H1 (cell line): Measurements from ENCODE around the gene ITFG2. TPM values are rescaled to one million over a fixed set of nuclear protein-coding genes. Genes with fewer than 3 reads are reported as not detected.
A peak's percentile ranks its signal among the peaks of the same experiment; 100 is the strongest.

ENCODE experiments used
- CTCF ChIA-PET: fragments of 300-600 bp; sonication (Branson Sonifier 250); formaldehyde crosslinking; loops from one replicate; lab custom pipeline; 2021; ENCODE audit not compliant: partially characterized antibody; lab: Charles Lee
- POLR2A ChIA-PET: fragments of 300-600 bp; sonication (Branson Sonifier 250); formaldehyde crosslinking; loops from one replicate; lab custom pipeline; 2021; ENCODE audit warnings: inconsistent platforms; ENCODE audit not compliant: partially characterized antibody; lab: Charles Lee
- DNase-seq, 2 experiments: peaks; one replicate each; pipeline versions ENCODE4 v3.0.0 to v3.0.0-alpha.2; 2010 to 2022; ENCODE audit warnings: low spot score in 2 of 2, low read depth in 1 of 2, mixed read lengths in 1 of 2
- FAIRE-seq: peaks from 2 replicates; lab custom pipeline; 2011; peaks lifted over from hg19 to GRCh38; lab: Jason Lieb, UNC
- H2AFZ ChIP-seq: 2 replicates; pipeline ENCODE4 v1.8.1; 2012; ENCODE audit warnings: low read length, inconsistent platforms
- H2AK5ac ChIP-seq: 2 replicates; pipeline ENCODE4 v1.6.1; 2013; ENCODE audit warnings: low read depth, low read length
- H2BK120ac ChIP-seq: replicated peaks from 2 replicates; pipeline ENCODE3; 2013; ENCODE audit warnings: low read depth, low read length, inconsistent platforms
- H2BK12ac ChIP-seq: 2 replicates; pipeline ENCODE4 v1.6.1; 2013; ENCODE audit warnings: low read depth, low read length
- H2BK15ac ChIP-seq: 2 replicates; pipeline ENCODE4 v1.6.1; 2013; ENCODE audit warnings: low read length
- H2BK20ac ChIP-seq: 2 replicates; pipeline ENCODE4 v1.6.1; 2013; ENCODE audit warnings: low read length
- H2BK5ac ChIP-seq: 2 replicates; pipeline ENCODE4 v1.6.1; 2013; ENCODE audit warnings: low read depth, low read length
- H3K14ac ChIP-seq: 2 replicates; pipeline ENCODE4 v1.6.1; 2013; ENCODE audit warnings: inconsistent platforms; ENCODE audit not compliant: insufficient read length
- H3K18ac ChIP-seq: 2 replicates; pipeline ENCODE4 v1.6.1; 2013; ENCODE audit warnings: low read length; ENCODE audit errors: extremely low read depth
- H3K23ac ChIP-seq: 2 replicates; pipeline ENCODE4 v1.6.1; 2013; ENCODE audit warnings: inconsistent platforms; ENCODE audit not compliant: insufficient read length
- H3K23me2 ChIP-seq: 2 replicates; pipeline ENCODE4 v1.6.1; 2013; ENCODE audit warnings: low read depth, low read length
- H3K27ac ChIP-seq: 2 replicates; pipeline ENCODE4 v1.6.1; 2011; ENCODE audit warnings: low read depth, low read length, inconsistent platforms
- H3K27me3 ChIP-seq, 4 experiments: replicated peaks in 1 of 4; 1 replicate in 1 of 4; 2 replicates in 3 of 4; pipeline versions ENCODE4 v1.6.1 to v1.8.1; 2011 to 2013; ENCODE audit warnings: low read length in 3 of 4, mild to moderate bottlenecking in 3 of 4, inconsistent platforms in 2 of 4, mixed read lengths in 2 of 4, moderate library complexity in 1 of 4; ENCODE audit not compliant: control insufficient read depth in 3 of 4, insufficient read depth in 3 of 4; ENCODE audit errors: extremely low read depth in 1 of 4
- H3K36me3 ChIP-seq, 4 experiments: 2 replicates each; pipeline versions ENCODE4 v1.6.1 to v1.8.1; 2011 to 2013; ENCODE audit warnings: mild to moderate bottlenecking in 4 of 4, low read length in 3 of 4, moderate library complexity in 2 of 4, control low read depth in 1 of 4, inconsistent platforms in 1 of 4; ENCODE audit not compliant: insufficient read depth in 4 of 4, control insufficient read depth in 2 of 4
- H3K4ac ChIP-seq: replicated peaks from 2 replicates; pipeline ENCODE3; 2013; ENCODE audit warnings: low read length, low read depth, mixed read lengths, inconsistent platforms; ENCODE audit not compliant: insufficient read length
- H3K4me1 ChIP-seq, 4 experiments: replicated peaks in 1 of 4; 1 replicate in 1 of 4; 2 replicates in 3 of 4; pipeline versions ENCODE4 v1.6.1 to v1.8.1; 2011 to 2013; ENCODE audit warnings: low read length in 3 of 4, inconsistent platforms in 2 of 4, mixed read lengths in 1 of 4; ENCODE audit not compliant: insufficient read depth in 4 of 4, control insufficient read depth in 3 of 4
- H3K4me2 ChIP-seq, 2 experiments: 2 replicates each; pipeline versions ENCODE4 v1.6.1 to v1.8.1; 2011 to 2013; ENCODE audit warnings: low read depth in 2 of 2, low read length in 2 of 2, control low read depth in 1 of 2, inconsistent platforms in 1 of 2, mild to moderate bottlenecking in 1 of 2; ENCODE audit not compliant: insufficient read depth in 1 of 2
- H3K4me3 ChIP-seq, 4 experiments: fragments of 200-600, 300-600 bp in 1 of 4; sonication (generic), shearing (Covaris generic), sonication (Bioruptor Twin) in 1 of 4; 2 replicates each; pipeline versions ENCODE4 v1.5.1 to v1.8.1; 2011 to 2016; ENCODE audit warnings: low read length in 4 of 4, low read depth in 3 of 4, control low read depth in 2 of 4, inconsistent platforms in 2 of 4, mild to moderate bottlenecking in 2 of 4, mixed read lengths in 1 of 4, moderate library complexity in 1 of 4; ENCODE audit not compliant: insufficient read depth in 2 of 4; ENCODE audit errors: extremely low read depth in 1 of 4
- H3K56ac ChIP-seq: replicated peaks from 2 replicates; pipeline ENCODE3; 2013; ENCODE audit warnings: low read depth, mild to moderate bottlenecking, mixed read lengths, low read length, inconsistent platforms; ENCODE audit not compliant: insufficient read length
- H3K79me1 ChIP-seq: 2 replicates; pipeline ENCODE4 v1.6.1; 2013; ENCODE audit warnings: low read depth, low read length, control low read depth
- H3K79me2 ChIP-seq, 2 experiments: 2 replicates each; pipeline versions ENCODE4 v1.6.1 to v1.8.1; 2012 to 2013; ENCODE audit warnings: low read length in 2 of 2, mild to moderate bottlenecking in 2 of 2, inconsistent platforms in 1 of 2; ENCODE audit not compliant: insufficient read depth in 2 of 2, control insufficient read depth in 1 of 2
- H3K9ac ChIP-seq, 4 experiments: replicated peaks in 1 of 4; 1 replicate in 1 of 4; 2 replicates in 3 of 4; pipeline versions ENCODE4 v1.6.1 to v1.8.1; 2011 to 2013; ENCODE audit warnings: low read depth in 3 of 4, low read length in 3 of 4, control low read depth in 2 of 4, mild to moderate bottlenecking in 2 of 4, moderate library complexity in 2 of 4, inconsistent platforms in 1 of 4; ENCODE audit errors: extremely low read depth in 1 of 4
- H3K9me3 ChIP-seq, 2 experiments: 2 replicates each; pipeline versions ENCODE4 v1.6.1 to v1.8.1; 2012 to 2013; ENCODE audit warnings: mild to moderate bottlenecking in 2 of 2, moderate library complexity in 2 of 2, control low read depth in 1 of 2, inconsistent platforms in 1 of 2, low read depth in 1 of 2, low read length in 1 of 2, mixed read lengths in 1 of 2; ENCODE audit not compliant: insufficient read depth in 2 of 2
- H4K20me1 ChIP-seq, 2 experiments: replicated peaks in 1 of 2; 2 replicates each; pipeline versions ENCODE3 to v1.8.1; 2011 to 2013; ENCODE audit warnings: inconsistent platforms in 2 of 2, low read length in 2 of 2, mild to moderate bottlenecking in 1 of 2; ENCODE audit not compliant: insufficient read depth in 2 of 2, control insufficient read depth in 1 of 2
- H4K5ac ChIP-seq: 2 replicates; pipeline ENCODE4 v1.6.1; 2013; ENCODE audit warnings: low read length, low read depth, mixed read lengths, inconsistent platforms; ENCODE audit not compliant: insufficient read length
- H4K8ac ChIP-seq: 2 replicates; pipeline ENCODE4 v1.8.0; 2013; ENCODE audit warnings: mild to moderate bottlenecking, moderate library complexity, low read length, inconsistent platforms; ENCODE audit not compliant: insufficient read depth; ENCODE audit errors: extremely low read depth
- H4K91ac ChIP-seq: replicated peaks from 2 replicates; pipeline ENCODE3; 2013; ENCODE audit warnings: low read length, mixed read lengths, inconsistent platforms; ENCODE audit not compliant: insufficient read length
- POLR2AphosphoS5 ChIP-seq: IDR thresholded peaks from 2 replicates; pipeline ENCODE4 v1.6.1; 2011; ENCODE audit warnings: low read depth, low read length
- WGBS, 2 experiments: shearing (Covaris generic) in 1 of 2; methylation state at CpG; one replicate each; pipeline versions ENCODE4 v1.1.6 to v1.1.7; 2013 to 2015; ENCODE audit warnings: low lambda C conversion rate in 2 of 2, mixed read lengths in 2 of 2, inconsistent platforms in 1 of 2, low coverage in 1 of 2, missing lambda C conversion rate in 1 of 2; ENCODE audit not compliant: insufficient replicate concordance in 2 of 2, insufficient coverage in 1 of 2, insufficient read length in 1 of 2; ENCODE audit errors: extremely low coverage in 1 of 2, missing lambda C conversion rate in 1 of 2; 5-methylcytosine and 5-hydroxymethylcytosine counted together
- polyA plus RNA-seq, 7 experiments: library from polyadenylated mRNA; depleted of rRNA in 3 of 7; stranded (reverse) in 5 of 7; unstranded in 2 of 7; fragments of >200 nt in 5 of 7; fragments of 200-250 nt in 2 of 7; gene quantifications; 1 replicate in 5 of 7; 2 replicates in 1 of 7; 4 replicates in 1 of 7; pipeline versions ENCODE4 v1.2.1 to v1.2.3, GENCODE V29; 2011 to 2013; ENCODE audit warnings: missing spikeins in 2 of 7, mixed read lengths in 2 of 7
- total RNA-seq: library from RNA; stranded (reverse); fragmentation: NEBNext Ultra II Directional; extraction: Animal tissue kit (Norgen Biotek cat#: 25700); gene quantifications from 2 replicates; pipeline ENCODE4 v1.2.1, GENCODE V29; 2021
- TF ChIP-seq, protein P1 (sequence below): IDR thresholded peaks from 2 replicates; pipeline ENCODE4 v1.6.1; 2011; ENCODE audit warnings: low read length, improper control_type of control experiment

Gene ITFG2
- total and polyA plus RNA-seq, 2 of the 8 experiments (the other 6 are each of a cell fraction or from before 2014, with no cell fraction given): 15.0 to 22.9 TPM

DNA sequence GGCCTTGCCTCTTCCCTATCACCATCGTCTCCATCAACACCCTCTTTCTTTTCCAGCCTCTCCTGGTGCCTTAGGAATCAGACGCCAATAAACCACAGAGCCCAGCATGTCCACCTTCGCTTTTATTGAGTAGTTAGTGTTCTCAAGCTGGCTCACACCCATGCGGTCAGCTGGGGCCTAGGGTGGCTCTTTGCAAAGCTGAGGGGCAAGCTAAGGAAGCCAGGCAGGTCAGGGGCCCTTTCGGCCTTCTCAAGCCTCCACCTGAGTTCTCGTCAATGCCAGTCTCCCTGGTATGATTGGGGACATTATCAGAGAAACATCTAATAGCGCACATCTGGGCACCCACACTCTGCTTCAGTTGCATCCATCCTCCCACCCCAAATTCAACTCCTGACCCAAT lies 45.1 kb downstream of the ITFG2 start:
- Histone ChIP-seq H2AFZ (no peak overlapping the region), H3K4me1 (peaks cover 0 to 6% (median under 1%) of the 10 kb centered on the region in 4 experiments; a peak in 4 of 7 replicates), H2BK20ac (no peak overlapping the region), H4K5ac (no peak overlapping the region), H3K18ac (no peak overlapping the region), H3K23me2 (no peaks in the 10 kb centered on the region), H2BK15ac (no peak overlapping the region), H2BK120ac (no peak overlapping the region), H3K36me3 (peaks cover 0 to 34% (median 17%) of the 10 kb centered on the region in 4 experiments; a peak in 4 of 8 replicates), H2AK5ac (no peak overlapping the region; the same call in 1 of the 2 replicates), H3K27ac (no peak overlapping the region), H3K79me1 (no peaks in the 10 kb centered on the region), H3K27me3 (no peaks in the 10 kb centered on the region), H4K91ac (no peak overlapping the region), H4K8ac (no peak overlapping the region), H2BK12ac (no peak overlapping the region), H3K9ac (peak overlapping the region in 2 of 4 experiments; percentile 25 to 38; a peak in 1 of 7 replicates), H3K4me3 (no peak overlapping the region), H3K9me3 (no peaks in the 10 kb centered on the region), H3K4ac (no peak overlapping the region), H3K14ac (no peak overlapping the region), H3K4me2 (no peak overlapping the region), H2BK5ac (no peak overlapping the region), H4K20me1 (peaks cover 3 to 5% of the 10 kb centered on the region in 2 experiments), H3K79me2 (no peaks in the 10 kb centered on the region), H3K56ac (no peak overlapping the region)
- CTCF ChIA-PET: interaction anchor here (0.7 to 6.5 kb wide), 12 partner anchors 8 to 184 kb away, joined by 3 to 84 read pairs (median 4); no protein-coding TSS in a partner anchor
- no peak for FAIRE-seq
- 83% methylated on average over 7 of the region's 7 CpGs; no CpG with 5 or more reads in 1 of the 2 experiments for WGBS, 2 experiments
- POLR2A ChIA-PET: interaction anchor here (0.8 to 3.8 kb wide), 15 partner anchors 10 to 181 kb away, joined by 3 to 31 read pairs (median 5); partner anchors contain the start of genes FOXM1, NRIP2 and RHNO1
- TF ChIP-seq, protein P1, sequence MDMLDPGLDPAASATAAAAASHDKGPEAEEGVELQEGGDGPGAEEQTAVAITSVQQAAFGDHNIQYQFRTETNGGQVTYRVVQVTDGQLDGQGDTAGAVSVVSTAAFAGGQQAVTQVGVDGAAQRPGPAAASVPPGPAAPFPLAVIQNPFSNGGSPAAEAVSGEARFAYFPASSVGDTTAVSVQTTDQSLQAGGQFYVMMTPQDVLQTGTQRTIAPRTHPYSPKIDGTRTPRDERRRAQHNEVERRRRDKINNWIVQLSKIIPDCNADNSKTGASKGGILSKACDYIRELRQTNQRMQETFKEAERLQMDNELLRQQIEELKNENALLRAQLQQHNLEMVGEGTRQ: no peak
- peak; percentile 22; the same call in 1 of the 2 replicates for TF ChIP-seq POLR2AphosphoS5
- TF ChIP-seq, all 59 proteins: peak for 1
- no peak overlapping the region for H3K23ac ChIP-seq
- no peak for DNase-seq
